GM21529 (cell line): ENCODE results near the gene SLC17A5.
"Not testable (repeated sequence)": the region's sequence is repeated elsewhere in the genome, so short reads cannot be mapped to it uniquely, and the experiment has no call there.

Experiments
- ATAC-seq: cut with Tn5 transposase; IDR thresholded peaks from one replicate; pipeline ENCODE4 v1.9.1; 2021; ENCODE audit not compliant: unreplicated experiment

Gene SLC17A5

GRCh38 chr6:73569121-73569520, 84.7 kb downstream of the SLC17A5 start:
- no peak for ATAC-seq

- ATAC-seq: no peak
Measured at GRCh38 chr6:73566954-73567591, 86.7 kb downstream of the SLC17A5 start.

- ATAC-seq: not testable (repeated sequence)
Measured at GRCh38 chr6:73566486-73566871, 87.3 kb downstream of the SLC17A5 start.

- no peak for ATAC-seq
Measured at GRCh38 chr6:73565767-73566485, 87.9 kb downstream of the SLC17A5 start.

- ATAC-seq: no peak
Measured at GRCh38 chr6:73564578-73565345, 89.0 kb downstream of the SLC17A5 start.

GRCh38 chr6:73562558-73562957, 91.2 kb downstream of the SLC17A5 start:
- no peak for ATAC-seq

GRCh38 chr6:73560853-73561407, 92.9 kb downstream of the SLC17A5 start:
- ATAC-seq: peak; percentile 73

DNA sequence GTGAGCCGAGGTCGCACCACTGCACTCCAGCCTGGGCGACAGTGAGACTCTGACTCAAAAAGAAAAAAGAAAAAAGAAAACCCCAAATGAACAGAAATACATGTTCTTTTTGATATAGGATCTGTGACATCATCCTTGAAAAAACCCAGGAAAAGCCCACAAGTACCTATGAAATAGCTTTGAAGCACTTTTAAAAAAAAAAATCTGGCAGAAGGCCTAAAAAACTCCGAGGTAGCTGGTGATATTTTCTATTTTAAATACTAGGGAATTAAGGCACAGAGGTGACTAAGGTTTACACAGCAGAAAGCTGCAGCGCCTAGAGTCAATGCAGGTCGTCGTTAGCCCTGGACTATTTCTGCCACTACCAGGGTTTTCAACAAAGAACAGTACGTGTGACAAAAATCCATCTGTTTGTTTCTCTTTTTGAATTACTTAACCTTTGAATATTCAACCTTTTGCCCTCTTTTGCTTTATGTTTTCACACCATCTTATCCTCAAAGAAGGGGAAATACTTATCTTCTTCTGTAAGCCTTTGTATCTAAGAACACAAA, 93.5 kb downstream of the SLC17A5 start:
- peak; percentile 38 for ATAC-seq

- ATAC-seq: not testable (repeated sequence)
Measured at GRCh38 chr6:73559399-73559794, 94.4 kb downstream of the SLC17A5 start.

DNA sequence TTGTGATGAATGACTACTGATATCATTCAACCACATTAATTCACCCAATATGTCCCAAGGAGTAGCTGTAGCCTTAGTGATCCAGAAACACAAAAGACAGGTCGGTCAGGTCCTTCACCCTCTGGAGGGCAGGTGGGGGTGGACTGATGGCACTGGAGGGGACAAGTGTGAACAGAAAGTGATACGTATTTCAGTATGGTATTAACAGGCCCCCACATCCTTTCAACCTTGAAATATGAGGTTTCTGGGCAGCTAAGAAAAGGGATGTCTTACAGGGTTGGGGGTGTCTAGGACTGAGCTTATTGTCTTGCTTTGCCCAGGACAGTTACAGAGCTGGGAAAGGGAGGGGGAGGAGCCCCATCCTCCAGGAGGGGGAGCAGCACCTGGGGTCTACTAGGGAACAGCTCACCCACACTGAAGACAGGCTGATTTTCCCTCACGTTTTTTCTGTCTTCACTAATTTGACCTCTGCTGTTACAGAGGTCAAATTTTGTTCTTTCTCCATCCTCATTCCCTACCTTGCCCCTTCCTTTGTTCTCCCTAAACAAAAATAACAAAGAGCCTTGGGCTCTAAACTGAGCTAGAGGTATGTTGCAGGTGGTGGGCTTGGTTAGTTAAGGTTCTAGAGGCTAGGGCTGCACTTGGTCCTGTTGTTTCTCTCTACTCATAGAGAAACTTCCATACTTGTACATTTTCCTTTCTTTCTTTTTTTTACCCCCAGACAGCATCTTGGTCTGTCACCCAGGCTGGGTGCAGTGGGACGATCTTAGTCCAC, 95.0 kb downstream of the SLC17A5 start:
- peak; percentile 45 for ATAC-seq

GRCh38 chr6:73556836-73557235, 97.0 kb downstream of the SLC17A5 start:
- ATAC-seq: no peak

- not testable (repeated sequence) for ATAC-seq
Measured at GRCh38 chr6:73555380-73555949, 98.3 kb downstream of the SLC17A5 start.

- ATAC-seq: not testable (repeated sequence)
Measured at GRCh38 chr6:73551115-73551514, 102.7 kb downstream of the SLC17A5 start.

- no peak for ATAC-seq
Measured at GRCh38 chr6:73548458-73549446, 105.0 kb downstream of the SLC17A5 start.

DNA sequence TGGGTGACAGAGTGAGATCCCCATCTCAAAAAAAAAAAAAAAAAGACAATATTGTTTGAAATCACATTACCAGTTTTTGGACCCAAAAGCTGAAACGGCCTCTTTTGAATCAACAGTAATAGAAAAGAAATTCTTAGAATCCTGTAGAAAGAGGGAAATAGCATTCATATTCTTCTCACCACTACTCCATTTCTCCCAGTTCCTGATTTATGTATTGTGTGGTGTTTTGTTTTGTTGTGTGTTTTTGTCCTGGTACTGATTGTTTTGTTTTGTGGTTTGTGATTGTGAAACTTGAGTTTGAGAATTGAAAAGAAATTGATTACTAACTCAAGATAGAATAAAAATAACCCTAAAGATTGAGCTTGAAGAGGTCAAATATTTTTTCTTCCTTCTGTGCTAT, 106.8 kb downstream of the SLC17A5 start:
- ATAC-seq: no peak
